ENCODE measurements around the gene CACNA1D.

CACNA1D gene

GRCh38 chr3:53799338-53799865 is 305.0 kb downstream of the CACNA1D start:
- no peak for DNase-seq

GRCh38 chr3:53800041-53800906 is 305.9 kb downstream of the CACNA1D start:
- no peak for DNase-seq

- DNase-seq, result no peak
Observed at GRCh38 chr3:53801319-53801718, 306.9 kb downstream of the CACNA1D start.

DNA sequence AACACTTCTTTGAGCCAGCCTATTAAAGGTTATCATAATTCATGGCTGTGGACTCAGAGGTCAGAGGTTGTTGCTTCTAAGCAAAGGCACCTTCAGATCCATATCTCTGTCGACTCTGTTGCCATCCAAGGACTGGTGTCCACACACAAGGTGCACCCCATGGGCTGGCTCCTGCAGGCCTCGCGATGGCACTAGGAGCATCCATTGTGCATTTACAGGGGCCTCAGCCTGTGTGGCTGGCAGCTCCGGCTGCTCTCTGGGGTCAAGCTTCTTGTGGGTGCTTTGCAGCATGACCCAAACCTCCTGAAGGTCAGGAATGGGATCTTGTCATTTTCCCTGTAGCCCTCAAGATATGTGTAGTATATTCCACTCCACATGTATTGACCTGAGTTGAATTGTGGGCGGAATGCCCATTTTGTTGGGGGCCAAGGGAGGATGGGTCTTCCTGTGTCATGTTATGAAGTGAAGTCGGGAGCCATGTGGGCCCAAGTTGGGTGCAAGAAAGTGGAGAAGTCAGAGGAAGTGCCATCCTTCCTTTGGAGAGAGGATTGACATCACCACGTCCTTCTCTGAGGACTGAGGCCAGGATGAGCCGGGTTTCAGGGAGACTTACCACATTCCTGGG is 308.0 kb downstream of the CACNA1D start:
- no peak for DNase-seq

- DNase-seq, result no peak
Observed at GRCh38 chr3:53803124-53803815, 308.9 kb downstream of the CACNA1D start.

DNA sequence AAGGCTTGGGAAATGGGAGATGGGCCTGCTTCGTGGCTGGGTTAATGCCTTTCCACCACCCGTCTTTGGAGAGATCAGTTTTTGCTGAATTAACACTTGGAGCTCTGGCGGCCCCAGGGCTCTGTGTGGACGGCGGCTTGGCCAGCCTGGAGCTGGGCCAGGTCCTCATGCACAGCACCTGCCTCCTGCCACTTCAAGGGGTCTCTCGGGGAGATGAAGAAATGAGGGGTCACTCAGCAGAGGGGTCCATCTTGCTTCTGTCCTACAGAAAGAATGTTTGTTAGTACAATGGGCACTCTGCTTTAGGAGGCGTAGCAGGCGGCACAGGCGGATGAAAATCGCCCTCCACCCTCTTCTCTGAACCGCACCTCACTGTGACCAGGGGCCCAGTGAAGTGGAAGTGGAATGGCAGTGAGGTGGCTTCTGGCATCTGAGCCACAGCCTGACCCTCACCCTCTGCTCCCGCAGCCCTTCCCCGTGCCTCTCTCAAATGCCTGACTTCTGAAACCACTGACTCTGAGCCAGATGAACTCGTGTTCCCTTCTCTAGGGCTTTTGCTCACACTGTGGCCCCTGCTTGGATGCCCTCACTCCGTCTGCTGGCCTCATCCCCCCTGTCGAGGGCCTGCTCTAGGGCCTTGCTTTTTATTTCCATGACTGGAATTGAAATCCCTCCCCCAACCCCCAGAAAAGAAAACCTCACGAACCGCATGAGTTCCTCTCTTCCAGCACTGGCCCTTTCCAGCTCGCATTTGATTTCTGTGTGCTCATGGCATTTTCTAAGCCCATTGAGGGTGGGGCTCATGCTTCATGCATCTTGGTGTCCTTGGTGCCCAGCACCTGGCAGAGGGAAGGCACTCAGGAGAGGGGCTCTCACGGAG is 309.6 kb downstream of the CACNA1D start:
- DNase-seq, result no peak

DNA sequence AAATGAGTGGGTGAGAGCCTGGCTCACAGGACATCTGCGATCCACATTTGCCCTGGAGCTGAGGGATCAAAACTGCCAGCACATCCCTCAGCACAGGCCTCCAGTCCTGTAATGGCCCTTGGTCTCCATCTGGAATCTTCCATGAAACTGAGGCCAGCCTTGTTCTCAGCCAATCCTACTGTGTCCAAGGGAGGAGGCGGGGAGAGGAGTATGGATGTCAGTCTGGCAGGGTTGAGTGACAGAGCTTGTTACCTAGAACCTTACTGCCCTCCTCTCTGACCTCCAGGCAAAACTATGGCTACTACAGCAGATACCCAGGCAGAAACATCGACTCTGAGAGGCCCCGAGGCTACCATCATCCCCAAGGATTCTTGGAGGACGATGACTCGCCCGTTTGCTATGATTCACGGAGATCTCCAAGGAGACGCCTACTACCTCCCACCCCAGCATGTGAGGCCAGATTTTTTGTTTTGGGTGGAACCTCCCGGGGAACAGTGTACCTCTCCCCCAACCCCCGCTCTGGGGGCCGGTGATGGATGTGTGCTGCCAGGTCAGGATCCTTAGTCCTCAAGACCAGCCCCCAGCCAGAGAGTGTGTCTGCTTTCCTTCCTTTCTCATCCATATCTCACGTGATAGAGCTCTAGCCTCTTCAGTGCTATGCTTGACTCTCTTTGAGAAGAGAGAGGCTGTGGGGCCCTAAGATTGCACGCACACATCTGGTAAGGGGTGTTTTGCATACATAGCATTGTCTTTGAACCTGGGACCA is 310.5 kb downstream of the CACNA1D start:
- no peak for DNase-seq

DNA sequence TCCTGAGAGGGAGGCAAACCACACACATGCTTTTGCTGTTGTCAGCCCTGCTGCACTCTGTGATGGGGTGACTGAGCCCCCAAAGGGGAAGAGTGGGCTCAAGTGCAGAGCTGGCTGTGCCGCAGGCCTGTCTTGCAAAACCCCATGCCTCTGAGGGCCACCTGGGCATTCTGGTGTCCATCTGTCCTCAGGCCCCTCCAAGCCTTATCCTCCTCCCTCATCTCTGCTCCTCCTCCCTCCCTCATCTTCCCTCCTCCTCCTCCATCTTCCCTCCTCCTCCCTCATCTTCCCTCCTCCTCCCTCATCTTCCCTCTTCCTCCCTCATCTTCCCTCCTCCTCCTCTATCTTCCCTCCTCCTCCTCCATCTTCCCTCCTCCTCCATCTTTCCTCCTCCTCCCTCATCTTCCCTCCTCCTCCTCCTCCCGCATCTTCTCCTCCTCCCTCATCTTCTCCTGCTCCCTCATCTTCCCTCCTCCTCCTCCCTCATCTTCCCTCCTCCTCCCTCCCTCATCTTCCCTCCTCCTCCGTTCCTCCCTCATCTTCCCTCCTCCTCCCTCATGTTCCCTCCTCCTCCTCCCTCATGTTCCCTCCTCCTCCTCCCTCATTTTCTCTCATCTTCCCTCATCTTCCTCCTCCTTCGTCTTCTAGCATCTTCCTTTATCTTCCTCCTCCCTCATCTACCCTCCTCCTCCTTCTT is 311.2 kb downstream of the CACNA1D start:
- no peak for DNase-seq

DNA sequence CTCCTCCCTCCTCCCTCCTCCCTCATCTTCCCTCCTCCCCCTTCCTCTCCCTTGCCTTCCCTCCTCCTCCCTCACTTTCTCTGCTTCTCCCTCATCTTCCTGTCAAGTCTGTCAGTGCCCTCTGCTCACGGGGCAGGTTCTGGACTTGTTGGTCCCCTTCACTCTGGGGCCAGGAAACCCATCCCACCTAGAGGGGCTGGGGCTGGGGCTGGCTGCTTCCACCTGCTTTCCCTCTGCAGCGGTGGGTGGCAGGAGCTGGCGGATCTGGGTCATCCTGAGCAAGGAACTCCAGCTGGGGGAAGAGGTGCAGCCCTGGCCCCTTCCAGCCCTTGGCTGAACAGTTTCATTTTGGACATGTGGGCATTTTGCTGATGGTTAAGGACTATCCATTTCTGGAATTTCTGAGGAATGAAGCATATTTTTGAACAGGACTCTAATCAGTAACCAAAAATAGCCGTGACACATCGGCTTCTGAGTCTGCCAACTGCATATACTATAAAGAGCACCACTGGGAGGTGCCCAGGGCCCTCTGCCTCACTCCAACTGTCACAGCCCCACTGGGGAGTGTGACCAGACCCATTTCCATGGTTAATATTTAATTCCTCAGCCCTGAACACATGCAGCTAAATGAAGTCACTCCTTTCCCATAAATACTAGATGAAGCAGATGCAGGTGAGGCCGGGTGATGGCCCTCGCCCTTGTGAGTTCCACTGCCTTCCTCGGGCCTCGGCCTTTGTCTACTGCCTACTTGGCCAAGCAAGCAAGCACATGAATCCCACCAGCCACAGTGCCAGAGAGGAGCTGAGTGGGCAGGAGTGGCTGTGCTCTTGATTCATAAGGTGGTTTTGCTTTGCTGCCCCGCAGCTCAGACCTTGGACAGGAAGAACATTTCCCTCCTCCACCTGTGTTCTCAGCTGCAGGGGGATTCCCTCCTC is 312.0 kb downstream of the CACNA1D start:
- no peak for DNase-seq

GRCh38 chr3:53807117-53807810 is 312.9 kb downstream of the CACNA1D start:
- no peak for DNase-seq

- no peak for DNase-seq
Observed at GRCh38 chr3:53808496-53808895, 314.1 kb downstream of the CACNA1D start.

GRCh38 chr3:53809267-53809666 is 314.9 kb downstream of the CACNA1D start:
- DNase-seq, result no peak

- no peak for DNase-seq
Observed at GRCh38 chr3:53809764-53810400, 315.5 kb downstream of the CACNA1D start.

DNA sequence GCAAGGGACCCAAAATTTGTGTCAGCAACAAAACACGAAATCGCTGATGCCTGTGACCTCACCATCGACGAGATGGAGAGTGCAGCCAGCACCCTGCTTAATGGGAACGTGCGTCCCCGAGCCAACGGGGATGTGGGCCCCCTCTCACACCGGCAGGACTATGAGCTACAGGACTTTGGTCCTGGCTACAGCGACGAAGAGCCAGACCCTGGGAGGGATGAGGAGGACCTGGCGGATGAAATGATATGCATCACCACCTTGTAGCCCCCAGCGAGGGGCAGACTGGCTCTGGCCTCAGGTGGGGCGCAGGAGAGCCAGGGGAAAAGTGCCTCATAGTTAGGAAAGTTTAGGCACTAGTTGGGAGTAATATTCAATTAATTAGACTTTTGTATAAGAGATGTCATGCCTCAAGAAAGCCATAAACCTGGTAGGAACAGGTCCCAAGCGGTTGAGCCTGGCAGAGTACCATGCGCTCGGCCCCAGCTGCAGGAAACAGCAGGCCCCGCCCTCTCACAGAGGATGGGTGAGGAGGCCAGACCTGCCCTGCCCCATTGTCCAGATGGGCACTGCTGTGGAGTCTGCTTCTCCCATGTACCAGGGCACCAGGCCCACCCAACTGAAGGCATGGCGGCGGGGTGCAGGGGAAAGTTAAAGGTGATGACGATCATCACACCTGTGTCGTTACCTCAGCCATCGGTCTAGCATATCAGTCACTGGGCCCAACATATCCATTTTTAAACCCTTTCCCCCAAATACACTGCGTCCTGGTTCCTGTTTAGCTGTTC is 316.9 kb downstream of the CACNA1D start:
- DNase-seq, result no peak

DNA sequence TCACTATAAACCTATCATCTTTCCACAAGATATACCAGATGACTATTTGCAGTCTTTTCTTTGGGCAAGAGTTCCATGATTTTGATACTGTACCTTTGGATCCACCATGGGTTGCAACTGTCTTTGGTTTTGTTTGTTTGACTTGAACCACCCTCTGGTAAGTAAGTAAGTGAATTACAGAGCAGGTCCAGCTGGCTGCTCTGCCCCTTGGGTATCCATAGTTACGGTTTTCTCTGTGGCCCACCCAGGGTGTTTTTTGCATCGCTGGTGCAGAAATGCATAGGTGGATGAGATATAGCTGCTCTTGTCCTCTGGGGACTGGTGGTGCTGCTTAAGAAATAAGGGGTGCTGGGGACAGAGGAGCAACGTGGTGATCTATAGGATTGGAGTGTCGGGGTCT is 318.0 kb downstream of the CACNA1D start:
- no peak for DNase-seq

DNA sequence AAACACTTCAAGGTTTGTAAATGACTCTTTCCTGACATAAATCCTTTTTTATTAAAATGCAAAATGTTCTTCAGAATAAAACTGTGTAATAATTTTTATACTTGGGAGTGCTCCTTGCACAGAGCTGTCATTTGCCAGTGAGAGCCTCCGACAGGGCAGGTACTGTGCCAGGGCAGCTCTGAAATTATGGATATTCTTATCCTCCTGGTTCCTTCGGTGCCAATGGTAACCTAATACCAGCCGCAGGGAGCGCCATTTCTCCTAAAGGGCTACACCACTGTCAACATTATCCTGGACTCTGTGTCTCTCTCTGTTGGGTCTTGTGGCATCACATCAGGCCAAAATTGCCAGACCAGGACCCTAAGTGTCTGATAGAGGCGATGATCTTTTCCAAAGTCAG is 318.8 kb downstream of the CACNA1D start:
- DNase-seq, result no peak

DNA sequence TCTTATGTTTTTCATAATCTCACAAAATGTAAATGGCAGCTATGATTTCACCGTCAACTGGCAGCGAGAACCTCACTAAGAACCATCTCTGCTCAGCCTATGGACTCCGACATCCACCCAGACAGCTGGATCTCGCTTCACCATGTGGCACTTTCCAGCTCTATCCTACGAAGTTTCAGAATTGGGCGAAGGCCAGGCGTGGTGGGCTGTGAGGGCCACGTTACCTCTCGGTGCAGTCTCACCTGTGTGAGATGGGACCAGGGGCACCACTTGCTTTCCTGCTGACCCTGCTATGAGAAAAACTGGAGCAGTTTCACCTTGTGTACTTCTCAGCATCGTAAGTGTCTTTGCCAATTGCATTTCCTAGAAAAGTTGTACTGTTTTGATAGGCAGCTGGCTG is 319.5 kb downstream of the CACNA1D start:
- DNase-seq, result no peak

GRCh38 chr3:53815067-53815466 is 320.7 kb downstream of the CACNA1D start:
- DNase-seq, result no peak
